Stimulated activated CD8-positive, alpha-beta memory T cell treated with anti-CD3 and anti-CD28 coated beads, Interleukin-4, amount 100 ng/mL, for 4 hours (primary cell): ENCODE measurements around the gene TMEM18.

Experiments used
- DNase-seq, 2 donors: peaks; one replicate each; pipeline ENCODE4 v3.0.0-alpha.2; 2020; ENCODE audit warnings: low read depth in 2 of 2, low spot score in 1 of 2

The TMEM18 gene

GRCh38 chr2:623130-623922, 53.9 kb downstream of the TMEM18 start:
- no peak for DNase-seq

GRCh38 chr2:622357-622756, 54.8 kb downstream of the TMEM18 start:
- no peak for DNase-seq

- no peak for DNase-seq
These were observed 55.7 kb downstream of the TMEM18 start for GRCh38 chr2:621303-622099.

- DNase-seq = no peak
These were observed 56.5 kb downstream of the TMEM18 start for GRCh38 chr2:620471-621302.

DNA sequence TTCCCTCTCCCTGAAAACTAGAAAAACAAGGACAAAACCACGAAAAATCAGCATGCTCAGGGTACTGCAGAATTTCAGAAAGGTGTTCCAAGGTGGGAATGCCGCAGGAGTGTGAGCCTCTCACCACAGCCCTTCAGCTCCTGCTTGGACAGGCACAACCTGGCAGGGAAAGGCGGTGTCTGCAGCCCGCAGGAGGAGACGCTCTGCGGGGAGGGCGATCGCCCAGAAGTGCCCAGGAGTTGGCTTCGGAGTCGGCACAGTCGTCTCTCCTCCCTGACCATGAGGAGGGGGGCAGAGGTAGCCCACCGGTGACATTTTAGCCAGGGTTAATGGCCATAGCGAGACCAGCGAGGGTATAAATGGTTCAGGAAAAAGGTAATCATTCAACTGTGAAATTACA, 57.2 kb downstream of the TMEM18 start:
- DNase-seq = no peak

GRCh38 chr2:618422-618990, 58.7 kb downstream of the TMEM18 start:
- DNase-seq = no peak

DNA sequence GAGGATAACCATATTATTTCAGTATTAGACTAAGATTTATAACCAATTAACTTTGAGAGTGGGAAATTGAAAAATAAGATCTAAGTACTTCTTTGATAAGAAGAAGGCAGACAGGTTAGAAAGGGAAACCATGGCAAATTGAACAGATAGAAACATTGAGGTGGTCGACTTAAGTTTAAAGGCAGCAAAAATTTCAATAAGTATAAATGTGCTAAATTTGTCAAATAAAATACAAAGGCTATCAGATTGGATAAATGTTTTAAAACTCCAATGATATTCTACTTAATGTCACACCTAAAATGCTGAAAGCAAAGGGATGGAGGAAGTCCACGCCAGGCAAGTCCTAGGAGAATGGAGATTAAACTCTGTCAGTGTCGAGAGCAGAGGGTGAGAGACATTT, 59.2 kb downstream of the TMEM18 start:
- DNase-seq = no peak
